ENCODE data around the gene CDSN. TPM values are rescaled to one million over a fixed set of nuclear protein-coding genes. Genes with fewer than 3 reads are reported as not detected.

The CDSN gene
- total and polyA plus RNA-seq, 2 experiments from 2014 or later: 0.07 TPM; not detected in 1

DNA sequence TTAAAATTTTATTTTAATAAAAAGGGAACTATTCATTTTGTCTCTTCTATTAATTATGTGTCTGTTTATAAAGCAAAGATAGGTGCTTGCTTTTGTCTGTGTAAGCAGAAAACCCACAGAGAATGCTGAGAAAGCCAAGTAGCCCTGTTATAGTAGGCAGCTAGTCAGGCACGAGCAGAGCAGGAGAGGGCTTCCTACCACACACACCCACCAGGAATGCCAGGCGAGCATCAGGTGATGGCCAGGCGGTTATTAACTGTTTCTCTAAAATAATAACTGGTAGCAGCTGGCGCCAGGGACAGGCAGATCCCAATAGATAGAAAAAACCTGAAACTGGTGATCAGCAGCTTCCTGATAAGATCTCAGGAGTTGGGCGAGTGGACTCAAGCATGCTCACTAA is 23.6 kb downstream of the CDSN start:
- no peak overlapping the region for H3K4me2 ChIP-seq
- ATAC-seq: no peak
- no peak for DNase-seq (ENCODE audit: low spot score)

More for the DNA sequence above, 23.6 kb downstream of the CDSN start:
- H3K4me1 ChIP-seq (ENCODE audit: insufficient read depth): peaks cover 20% of the 10 kb centered on the region
- Mint-ChIP-seq H3K27ac (no peak overlapping the region), H3K4me3 (no peak overlapping the region), H3K4me1 (peaks cover 19% of the 10 kb centered on the region), H3K36me3 (ENCODE audit: low read depth) (no peaks in the 10 kb centered on the region), H3K27me3 (ENCODE audit: insufficient read depth, low read depth, poor library complexity) (no peaks in the 10 kb centered on the region), H3K9me3 (no peaks in the 10 kb centered on the region)
- TF ChIP-seq EZH2 (IDR thresholded peaks at IDR 0.05; ENCODE audit: low read depth, unreplicated experiment) (no peak), ZNF114 (CRISPR knock-in tag; IDR thresholded peaks at IDR 0.05) (no peak), NANOG (IDR thresholded peaks at IDR 0.05; ENCODE audit: borderline replicate concordance) (no peak), JUNB (IDR thresholded peaks at IDR 0.05; ENCODE audit: unreplicated experiment) (no peak), POLR2AphosphoS5 (IDR thresholded peaks at IDR 0.05; ENCODE audit: low read depth) (no peak), ZNF331 (CRISPR knock-in tag; IDR thresholded peaks at IDR 0.05; ENCODE audit: low read depth) (no peak), CREB1 (CRISPR knock-in tag; IDR thresholded peaks at IDR 0.05; ENCODE audit: low read depth) (no peak), EZH2phosphoT487 (IDR thresholded peaks at IDR 0.05; ENCODE audit: unreplicated experiment) (no peak), STAT1 (IDR thresholded peaks at IDR 0.05; ENCODE audit: unreplicated experiment) (no peak)
- TF ChIP-seq, protein P1, sequence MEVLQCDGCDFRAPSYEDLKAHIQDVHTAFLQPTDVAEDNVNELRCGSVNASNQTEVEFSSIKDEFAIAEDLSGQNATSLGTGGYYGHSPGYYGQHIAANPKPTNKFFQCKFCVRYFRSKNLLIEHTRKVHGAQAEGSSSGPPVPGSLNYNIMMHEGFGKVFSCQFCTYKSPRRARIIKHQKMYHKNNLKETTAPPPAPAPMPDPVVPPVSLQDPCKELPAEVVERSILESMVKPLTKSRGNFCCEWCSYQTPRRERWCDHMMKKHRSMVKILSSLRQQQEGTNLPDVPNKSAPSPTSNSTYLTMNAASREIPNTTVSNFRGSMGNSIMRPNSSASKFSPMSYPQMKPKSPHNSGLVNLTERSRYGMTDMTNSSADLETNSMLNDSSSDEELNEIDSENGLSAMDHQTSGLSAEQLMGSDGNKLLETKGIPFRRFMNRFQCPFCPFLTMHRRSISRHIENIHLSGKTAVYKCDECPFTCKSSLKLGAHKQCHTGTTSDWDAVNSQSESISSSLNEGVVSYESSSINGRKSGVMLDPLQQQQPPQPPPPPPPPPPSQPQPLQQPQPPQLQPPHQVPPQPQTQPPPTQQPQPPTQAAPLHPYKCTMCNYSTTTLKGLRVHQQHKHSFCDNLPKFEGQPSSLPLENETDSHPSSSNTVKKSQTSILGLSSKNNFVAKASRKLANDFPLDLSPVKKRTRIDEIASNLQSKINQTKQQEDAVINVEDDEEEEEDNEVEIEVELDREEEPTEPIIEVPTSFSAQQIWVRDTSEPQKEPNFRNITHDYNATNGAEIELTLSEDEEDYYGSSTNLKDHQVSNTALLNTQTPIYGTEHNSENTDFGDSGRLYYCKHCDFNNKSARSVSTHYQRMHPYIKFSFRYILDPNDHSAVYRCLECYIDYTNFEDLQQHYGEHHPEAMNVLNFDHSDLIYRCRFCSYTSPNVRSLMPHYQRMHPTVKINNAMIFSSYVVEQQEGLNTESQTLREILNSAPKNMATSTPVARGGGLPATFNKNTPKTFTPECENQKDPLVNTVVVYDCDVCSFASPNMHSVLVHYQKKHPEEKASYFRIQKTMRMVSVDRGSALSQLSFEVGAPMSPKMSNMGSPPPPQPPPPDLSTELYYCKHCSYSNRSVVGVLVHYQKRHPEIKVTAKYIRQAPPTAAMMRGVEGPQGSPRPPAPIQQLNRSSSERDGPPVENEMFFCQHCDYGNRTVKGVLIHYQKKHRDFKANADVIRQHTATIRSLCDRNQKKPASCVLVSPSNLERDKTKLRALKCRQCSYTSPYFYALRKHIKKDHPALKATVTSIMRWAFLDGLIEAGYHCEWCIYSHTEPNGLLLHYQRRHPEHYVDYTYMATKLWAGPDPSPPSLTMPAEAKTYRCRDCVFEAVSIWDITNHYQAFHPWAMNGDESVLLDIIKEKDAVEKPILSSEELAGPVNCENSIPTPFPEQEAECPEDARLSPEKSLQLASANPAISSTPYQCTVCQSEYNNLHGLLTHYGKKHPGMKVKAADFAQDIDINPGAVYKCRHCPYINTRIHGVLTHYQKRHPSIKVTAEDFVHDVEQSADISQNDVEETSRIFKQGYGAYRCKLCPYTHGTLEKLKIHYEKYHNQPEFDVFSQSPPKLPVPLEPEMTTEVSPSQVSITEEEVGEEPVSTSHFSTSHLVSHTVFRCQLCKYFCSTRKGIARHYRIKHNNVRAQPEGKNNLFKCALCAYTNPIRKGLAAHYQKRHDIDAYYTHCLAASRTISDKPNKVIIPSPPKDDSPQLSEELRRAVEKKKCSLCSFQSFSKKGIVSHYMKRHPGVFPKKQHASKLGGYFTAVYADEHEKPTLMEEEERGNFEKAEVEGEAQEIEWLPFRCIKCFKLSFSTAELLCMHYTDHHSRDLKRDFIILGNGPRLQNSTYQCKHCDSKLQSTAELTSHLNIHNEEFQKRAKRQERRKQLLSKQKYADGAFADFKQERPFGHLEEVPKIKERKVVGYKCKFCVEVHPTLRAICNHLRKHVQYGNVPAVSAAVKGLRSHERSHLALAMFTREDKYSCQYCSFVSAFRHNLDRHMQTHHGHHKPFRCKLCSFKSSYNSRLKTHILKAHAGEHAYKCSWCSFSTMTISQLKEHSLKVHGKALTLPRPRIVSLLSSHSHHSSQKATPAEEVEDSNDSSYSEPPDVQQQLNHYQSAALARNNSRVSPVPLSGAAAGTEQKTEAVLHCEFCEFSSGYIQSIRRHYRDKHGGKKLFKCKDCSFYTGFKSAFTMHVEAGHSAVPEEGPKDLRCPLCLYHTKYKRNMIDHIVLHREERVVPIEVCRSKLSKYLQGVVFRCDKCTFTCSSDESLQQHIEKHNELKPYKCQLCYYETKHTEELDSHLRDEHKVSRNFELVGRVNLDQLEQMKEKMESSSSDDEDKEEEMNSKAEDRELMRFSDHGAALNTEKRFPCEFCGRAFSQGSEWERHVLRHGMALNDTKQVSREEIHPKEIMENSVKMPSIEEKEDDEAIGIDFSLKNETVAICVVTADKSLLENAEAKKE (CRISPR knock-in tag; IDR thresholded peaks at IDR 0.05): no peak
- TF ChIP-seq, protein P2, sequence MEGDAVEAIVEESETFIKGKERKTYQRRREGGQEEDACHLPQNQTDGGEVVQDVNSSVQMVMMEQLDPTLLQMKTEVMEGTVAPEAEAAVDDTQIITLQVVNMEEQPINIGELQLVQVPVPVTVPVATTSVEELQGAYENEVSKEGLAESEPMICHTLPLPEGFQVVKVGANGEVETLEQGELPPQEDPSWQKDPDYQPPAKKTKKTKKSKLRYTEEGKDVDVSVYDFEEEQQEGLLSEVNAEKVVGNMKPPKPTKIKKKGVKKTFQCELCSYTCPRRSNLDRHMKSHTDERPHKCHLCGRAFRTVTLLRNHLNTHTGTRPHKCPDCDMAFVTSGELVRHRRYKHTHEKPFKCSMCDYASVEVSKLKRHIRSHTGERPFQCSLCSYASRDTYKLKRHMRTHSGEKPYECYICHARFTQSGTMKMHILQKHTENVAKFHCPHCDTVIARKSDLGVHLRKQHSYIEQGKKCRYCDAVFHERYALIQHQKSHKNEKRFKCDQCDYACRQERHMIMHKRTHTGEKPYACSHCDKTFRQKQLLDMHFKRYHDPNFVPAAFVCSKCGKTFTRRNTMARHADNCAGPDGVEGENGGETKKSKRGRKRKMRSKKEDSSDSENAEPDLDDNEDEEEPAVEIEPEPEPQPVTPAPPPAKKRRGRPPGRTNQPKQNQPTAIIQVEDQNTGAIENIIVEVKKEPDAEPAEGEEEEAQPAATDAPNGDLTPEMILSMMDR (conservative IDR thresholded peaks at IDR 0.05; ENCODE audit: low read depth in 2 of 2): no peak
- TF ChIP-seq, protein P3, sequence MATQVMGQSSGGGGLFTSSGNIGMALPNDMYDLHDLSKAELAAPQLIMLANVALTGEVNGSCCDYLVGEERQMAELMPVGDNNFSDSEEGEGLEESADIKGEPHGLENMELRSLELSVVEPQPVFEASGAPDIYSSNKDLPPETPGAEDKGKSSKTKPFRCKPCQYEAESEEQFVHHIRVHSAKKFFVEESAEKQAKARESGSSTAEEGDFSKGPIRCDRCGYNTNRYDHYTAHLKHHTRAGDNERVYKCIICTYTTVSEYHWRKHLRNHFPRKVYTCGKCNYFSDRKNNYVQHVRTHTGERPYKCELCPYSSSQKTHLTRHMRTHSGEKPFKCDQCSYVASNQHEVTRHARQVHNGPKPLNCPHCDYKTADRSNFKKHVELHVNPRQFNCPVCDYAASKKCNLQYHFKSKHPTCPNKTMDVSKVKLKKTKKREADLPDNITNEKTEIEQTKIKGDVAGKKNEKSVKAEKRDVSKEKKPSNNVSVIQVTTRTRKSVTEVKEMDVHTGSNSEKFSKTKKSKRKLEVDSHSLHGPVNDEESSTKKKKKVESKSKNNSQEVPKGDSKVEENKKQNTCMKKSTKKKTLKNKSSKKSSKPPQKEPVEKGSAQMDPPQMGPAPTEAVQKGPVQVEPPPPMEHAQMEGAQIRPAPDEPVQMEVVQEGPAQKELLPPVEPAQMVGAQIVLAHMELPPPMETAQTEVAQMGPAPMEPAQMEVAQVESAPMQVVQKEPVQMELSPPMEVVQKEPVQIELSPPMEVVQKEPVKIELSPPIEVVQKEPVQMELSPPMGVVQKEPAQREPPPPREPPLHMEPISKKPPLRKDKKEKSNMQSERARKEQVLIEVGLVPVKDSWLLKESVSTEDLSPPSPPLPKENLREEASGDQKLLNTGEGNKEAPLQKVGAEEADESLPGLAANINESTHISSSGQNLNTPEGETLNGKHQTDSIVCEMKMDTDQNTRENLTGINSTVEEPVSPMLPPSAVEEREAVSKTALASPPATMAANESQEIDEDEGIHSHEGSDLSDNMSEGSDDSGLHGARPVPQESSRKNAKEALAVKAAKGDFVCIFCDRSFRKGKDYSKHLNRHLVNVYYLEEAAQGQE (IDR thresholded peaks at IDR 0.05; ENCODE audit: unreplicated experiment): no peak
- TF ChIP-seq, protein P4, sequence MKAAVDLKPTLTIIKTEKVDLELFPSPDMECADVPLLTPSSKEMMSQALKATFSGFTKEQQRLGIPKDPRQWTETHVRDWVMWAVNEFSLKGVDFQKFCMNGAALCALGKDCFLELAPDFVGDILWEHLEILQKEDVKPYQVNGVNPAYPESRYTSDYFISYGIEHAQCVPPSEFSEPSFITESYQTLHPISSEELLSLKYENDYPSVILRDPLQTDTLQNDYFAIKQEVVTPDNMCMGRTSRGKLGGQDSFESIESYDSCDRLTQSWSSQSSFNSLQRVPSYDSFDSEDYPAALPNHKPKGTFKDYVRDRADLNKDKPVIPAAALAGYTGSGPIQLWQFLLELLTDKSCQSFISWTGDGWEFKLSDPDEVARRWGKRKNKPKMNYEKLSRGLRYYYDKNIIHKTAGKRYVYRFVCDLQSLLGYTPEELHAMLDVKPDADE (IDR thresholded peaks at IDR 0.05): no peak
- 0 out of 2 replicates have a peak, but pooled peaks cover 3% of the 10 kb centered on the region for H3K9me2 ChIP-seq (ENCODE audit: insufficient read depth)
- no peak overlapping the region for H3K4me3 ChIP-seq
- H4K20me1 ChIP-seq (replicated peaks; ENCODE audit: insufficient read depth): no peaks in the 10 kb centered on the region
- no peak overlapping the region for H3K27ac ChIP-seq (ENCODE audit: low read depth)
- H3K79me2 ChIP-seq (replicated peaks; ENCODE audit: insufficient read depth): no peaks in the 10 kb centered on the region
- H3F3A ChIP-seq (replicated peaks; ENCODE audit: low read depth): no peaks in the 10 kb centered on the region
- H3K36me3 ChIP-seq (ENCODE audit: insufficient read depth): no peaks in the 10 kb centered on the region
- H2AFZ ChIP-seq: 0 out of 2 replicates have a peak overlapping the region, but pooled peaks have one; percentile 43
- H3K27me3 ChIP-seq (ENCODE audit: insufficient read depth): no peaks in the 10 kb centered on the region
